ENCODE measurements around the gene MMP2. TPM values are rescaled to one million over a fixed set of nuclear protein-coding genes. Genes with fewer than 3 reads are reported as not detected.

MMP2 gene
- total and polyA plus RNA-seq, 2 experiments from 2014 or later: 25.6 to 43.8 TPM

GRCh38 chr16:55481023-55481422 is 2.0 kb downstream of the MMP2 start:
- H3K36me3 ChIP-seq (ENCODE audit: insufficient read depth): no peaks in the 10 kb centered on the region
- peaks cover 22% of the 10 kb centered on the region for H3K36me3 Mint-ChIP-seq (ENCODE audit: low read depth)
- H3K27ac ChIP-seq (ENCODE audit: low read depth): no peak overlapping the region
- peaks cover 34% of the 10 kb centered on the region for H3K27me3 Mint-ChIP-seq (ENCODE audit: insufficient read depth, low read depth, poor library complexity)
- 0 out of 2 replicates have a peak, but pooled peaks cover 3% of the 10 kb centered on the region for H3F3A ChIP-seq (replicated peaks; ENCODE audit: low read depth)
- H3K4me3 ChIP-seq: peak overlapping the region; percentile 88
- H3K9me2 ChIP-seq (ENCODE audit: insufficient read depth): no peaks in the 10 kb centered on the region
- peaks cover 57% of the 10 kb centered on the region for H3K27me3 ChIP-seq (ENCODE audit: insufficient read depth)
- peak overlapping the region; percentile 99 for H3K4me2 ChIP-seq
- ATAC-seq (no peak), DNase-seq (ENCODE audit: low spot score) (no peak)
- peaks cover 23% of the 10 kb centered on the region for H3K4me1 ChIP-seq (ENCODE audit: insufficient read depth)
- TF ChIP-seq STAT1 (IDR thresholded peaks at IDR 0.05; ENCODE audit: unreplicated experiment) (no peak), EZH2phosphoT487 (IDR thresholded peaks at IDR 0.05; ENCODE audit: unreplicated experiment) (no peak), JUNB (IDR thresholded peaks at IDR 0.05; ENCODE audit: unreplicated experiment) (no peak), CTCF (conservative IDR thresholded peaks at IDR 0.05; ENCODE audit: low read depth in 2 of 2) (no peak), EZH2 (IDR thresholded peaks at IDR 0.05; ENCODE audit: low read depth, unreplicated experiment) (no peak), ZNF331 (CRISPR knock-in tag; IDR thresholded peaks at IDR 0.05; ENCODE audit: low read depth) (no peak), ZNF114 (CRISPR knock-in tag; IDR thresholded peaks at IDR 0.05) (no peak), CREB1 (CRISPR knock-in tag; IDR thresholded peaks at IDR 0.05; ENCODE audit: low read depth) (no peak), ZNF462 (CRISPR knock-in tag; IDR thresholded peaks at IDR 0.05) (no peak), NANOG (IDR thresholded peaks at IDR 0.05; ENCODE audit: borderline replicate concordance) (no peak), REST (IDR thresholded peaks at IDR 0.05; ENCODE audit: unreplicated experiment) (no peak), ETS1 (IDR thresholded peaks at IDR 0.05) (no peak)
- peaks cover 32% of the 10 kb centered on the region for H3K4me1 Mint-ChIP-seq
- no peaks in the 10 kb centered on the region for H3K9me3 Mint-ChIP-seq
- H3K27ac Mint-ChIP-seq: no peak overlapping the region
- no peaks in the 10 kb centered on the region for H3K79me2 ChIP-seq (replicated peaks; ENCODE audit: insufficient read depth)
- peaks cover 7% of the 10 kb centered on the region for H4K20me1 ChIP-seq (replicated peaks; ENCODE audit: insufficient read depth)
- H2AFZ ChIP-seq: no peak overlapping the region
- peak overlapping the region; percentile 88 for H3K4me3 Mint-ChIP-seq

All from GM23338 (cell line).